Ascending aorta (tissue), 2 donors: ENCODE results near the gene FBXO24. TPM values are rescaled to one million over a fixed set of nuclear protein-coding genes. Genes with fewer than 3 reads are reported as not detected.

Experiments used
- DNase-seq, 2 donors: peaks; one replicate each; pipeline ENCODE4 v3.0.0-alpha.2; 2019; ENCODE audit warnings: low spot score in 2 of 2
- H3K27ac ChIP-seq, 2 donors: fragments of 200-600 bp; sonication (generic); one replicate each; pipeline ENCODE4 v1.5.1; 2016 to 2017; ENCODE audit warnings: mild to moderate bottlenecking in 1 of 2
- H3K27me3 ChIP-seq: fragments of 200-600 bp; sonication (generic); one replicate; pipeline ENCODE4 v1.5.1; 2017
- H3K36me3 ChIP-seq, 2 donors: fragments of 200-600 bp; sonication (generic); one replicate each; pipeline ENCODE4 v1.5.1; 2016
- H3K4me1 ChIP-seq, 2 donors: fragments of 200-600 bp; sonication (generic); one replicate each; pipeline ENCODE4 v1.5.1; 2016 to 2017; ENCODE audit warnings: mild to moderate bottlenecking in 1 of 2
- H3K4me3 ChIP-seq, 2 donors: fragments of 200-600 bp; sonication (generic); one replicate each; pipeline ENCODE4 v1.5.1; 2016 to 2017; ENCODE audit warnings: mild to moderate bottlenecking in 1 of 2
- H3K9me3 ChIP-seq, 2 donors: fragments of 200-600 bp; sonication (generic); one replicate each; pipeline ENCODE4 v1.5.1; 2016
- CTCF ChIP-seq, 3 experiments: fragments of 200-600 bp in 2 of 3; fragments of 450-650 bp in 1 of 3; sonication (generic) in 2 of 3; IDR thresholded peaks; one replicate each; pipeline ENCODE4 v1.5.1; 2016 to 2019; ENCODE audit warnings: antibody characterized with exemption in 3 of 3, mild to moderate bottlenecking in 1 of 3, moderate library complexity in 1 of 3
- intact Hi-C: fragments of 100-400 bp; cut with DNase I; formaldehyde crosslinking; loops from one replicate; pipeline ENCODE4 v1.15.1; 2023
- total RNA-seq: library from RNA; depleted of rRNA; stranded (reverse); fragments of >200 nt; gene quantifications from one replicate; pipeline ENCODE4 v1.1.0, GENCODE V29; 2016

Gene FBXO24
- total RNA-seq, 1 donor from 2014 or later = not detected

DNA sequence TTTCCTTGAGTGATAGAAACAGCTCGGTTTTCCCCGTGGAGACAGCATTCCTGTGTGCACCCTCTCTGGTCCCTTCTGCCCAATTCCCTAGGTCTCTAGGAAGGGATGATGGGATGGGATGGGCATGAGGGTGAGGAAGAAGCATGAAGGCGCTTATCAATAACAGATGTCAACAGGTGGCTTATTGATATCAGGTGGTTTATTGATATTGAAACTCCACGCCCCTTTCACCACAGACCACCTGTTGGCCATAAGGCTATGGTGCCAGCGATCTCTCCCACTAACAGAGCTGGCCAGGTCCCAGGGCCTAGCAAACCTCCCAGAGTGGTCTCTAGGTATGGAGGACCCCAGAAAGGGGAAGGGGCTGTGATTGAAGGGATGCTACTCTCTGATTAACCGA, 34.1 kb downstream of the FBXO24 start:
- Histone ChIP-seq H3K9me3 (no peaks in the 10 kb centered on the region), H3K36me3 (peaks cover 0 to 5% of the 10 kb centered on the region in 2 donors), H3K4me3 (no peak overlapping the region), H3K4me1 (no peaks in the 10 kb centered on the region), H3K27me3 (no peaks in the 10 kb centered on the region), H3K27ac (no peak overlapping the region)
- intact Hi-C loops = no loop called here
- no peak for TF ChIP-seq CTCF (IDR thresholded peaks at IDR 0.05)
- no peak for DNase-seq

GRCh38 chr7:100620804-100621203, 34.7 kb downstream of the FBXO24 start:
- no peak for DNase-seq
- Histone ChIP-seq H3K4me3 (no peak overlapping the region), H3K27ac (no peak overlapping the region), H3K27me3 (no peaks in the 10 kb centered on the region), H3K4me1 (no peaks in the 10 kb centered on the region), H3K36me3 (peaks cover 0 to 5% of the 10 kb centered on the region in 2 donors), H3K9me3 (no peaks in the 10 kb centered on the region)
- intact Hi-C loops = no loop called here
- TF ChIP-seq CTCF (IDR thresholded peaks at IDR 0.05) = no peak

DNA sequence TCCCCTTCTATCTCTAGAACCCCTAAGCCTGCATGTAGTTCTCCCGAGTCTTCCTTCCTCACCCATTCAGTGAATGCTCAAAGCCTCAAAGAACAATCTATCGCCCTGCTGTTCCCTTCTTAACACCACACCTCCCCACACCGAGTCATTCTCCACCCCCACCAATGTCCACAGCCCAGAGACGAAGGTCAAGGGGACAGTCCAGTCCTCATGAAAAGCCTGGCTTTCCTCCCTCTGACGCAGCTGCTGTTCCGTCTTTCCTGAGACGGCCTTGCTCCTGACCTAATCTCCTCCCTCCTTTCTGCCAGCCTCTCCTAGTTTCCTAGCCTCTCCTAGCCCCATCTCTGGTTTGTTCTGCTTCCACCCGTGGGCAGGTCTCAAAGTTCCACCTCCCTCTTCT, 35.4 kb downstream of the FBXO24 start:
- peaks cover 0 to 5% of the 10 kb centered on the region in 2 donors for H3K36me3 ChIP-seq
- no peak for DNase-seq
- no peaks in the 10 kb centered on the region for H3K27me3 ChIP-seq
- no peak for TF ChIP-seq CTCF (IDR thresholded peaks at IDR 0.05)
- H3K27ac ChIP-seq = no peak overlapping the region
- no peaks in the 10 kb centered on the region for H3K4me1 ChIP-seq
- intact Hi-C loops = no loop called here
- no peaks in the 10 kb centered on the region for H3K9me3 ChIP-seq
- no peak overlapping the region for H3K4me3 ChIP-seq

- no peaks in the 10 kb centered on the region for H3K27me3 ChIP-seq
- intact Hi-C loops = no loop called here
- no peaks in the 10 kb centered on the region for H3K9me3 ChIP-seq
- TF ChIP-seq CTCF (IDR thresholded peaks at IDR 0.05) = no peak
- H3K4me1 ChIP-seq = peaks cover 3% of the 10 kb centered on the region in 2 donors
- no peaks in the 10 kb centered on the region for H3K36me3 ChIP-seq
- no peak overlapping the region for H3K4me3 ChIP-seq
- no peak overlapping the region for H3K27ac ChIP-seq
- DNase-seq = no peak
Observed at GRCh38 chr7:100623951-100624824, 38.1 kb downstream of the FBXO24 start.

DNA sequence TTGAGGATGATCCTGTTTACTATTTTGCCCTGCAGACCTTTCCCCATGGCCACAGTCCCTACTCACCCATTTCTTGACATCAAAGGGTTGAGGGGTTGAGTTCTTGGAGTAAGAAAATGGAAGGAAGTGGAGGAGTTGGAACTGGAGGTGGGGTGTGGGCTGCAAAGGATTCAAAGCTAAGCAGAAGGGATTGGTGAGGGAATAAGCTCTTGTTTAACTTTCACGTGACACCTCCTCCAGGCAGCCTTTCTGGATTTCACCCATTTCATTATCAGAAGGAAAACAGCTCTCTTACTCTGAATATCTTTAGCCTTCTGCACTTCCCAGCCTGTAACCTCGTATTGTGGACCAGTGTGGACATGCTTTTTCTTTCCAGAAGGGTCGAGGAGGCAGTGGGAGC, 39.9 kb downstream of the FBXO24 start:
- DNase-seq = no peak
- H3K36me3 ChIP-seq = no peaks in the 10 kb centered on the region
- TF ChIP-seq CTCF (IDR thresholded peaks at IDR 0.05) = no peak
- intact Hi-C loops = no loop called here
- H3K9me3 ChIP-seq = no peaks in the 10 kb centered on the region
- H3K4me1 ChIP-seq = peaks cover 3% of the 10 kb centered on the region in 2 donors
- H3K27ac ChIP-seq = no peak overlapping the region
- peak overlapping the region; percentile 55 to 58 for H3K4me3 ChIP-seq
- no peaks in the 10 kb centered on the region for H3K27me3 ChIP-seq
